HL-60 (cell line): ENCODE measurements around the gene TSPAN15.
A peak's percentile ranks its signal among the peaks of the same experiment; 100 is the strongest.

Experiments used
- DNase-seq, 2 experiments: peaks; one replicate each; pipeline ENCODE4 v3.0.0-alpha.2; 2010 to 2020; ENCODE audit warnings: low read depth in 1 of 2, low spot score in 1 of 2
- H3K27ac ChIP-seq: fragments of 250-450 bp; sonication (Bioruptor Pico); replicated peaks from 2 replicates; pipeline ENCODE4 v1.5.1; 2020; ENCODE audit warnings: mild to moderate bottlenecking, moderate library complexity
- H3K27me3 ChIP-seq: fragments of 250-450 bp; sonication (Bioruptor Pico); 2 replicates; pipeline ENCODE4 v1.5.1; 2021; ENCODE audit warnings: mild to moderate bottlenecking, moderate library complexity; ENCODE audit not compliant: insufficient read depth, poor library complexity, severe bottlenecking
- H3K4me3 ChIP-seq: replicated peaks from 2 replicates; pipeline ENCODE4 v1.5.1; 2011; ENCODE audit warnings: mild to moderate bottlenecking, control low read depth, low read length; ENCODE audit not compliant: insufficient read depth
- GABPA ChIP-seq: IDR thresholded peaks from 2 replicates; pipeline ENCODE4 v1.6.1; 2012; ENCODE audit warnings: low read depth
- POLR2AphosphoS5 ChIP-seq: IDR thresholded peaks from 2 replicates; pipeline ENCODE4 v1.6.1; 2012; ENCODE audit warnings: low read depth
- REST ChIP-seq: IDR thresholded peaks from 2 replicates; pipeline ENCODE4 v1.6.1; 2012; ENCODE audit warnings: low read depth; ENCODE audit not compliant: insufficient replicate concordance
- SPI1 ChIP-seq: IDR thresholded peaks from 2 replicates; pipeline ENCODE4 v1.6.1; 2012; ENCODE audit warnings: low read depth, mild to moderate bottlenecking, borderline replicate concordance
- TF ChIP-seq, protein P1 (sequence below): IDR thresholded peaks from one replicate; pipeline ENCODE4 v1.5.1; 2011; ENCODE audit warnings: low read length, control low read depth, inconsistent platforms; ENCODE audit not compliant: insufficient read depth

TSPAN15 gene

DNA sequence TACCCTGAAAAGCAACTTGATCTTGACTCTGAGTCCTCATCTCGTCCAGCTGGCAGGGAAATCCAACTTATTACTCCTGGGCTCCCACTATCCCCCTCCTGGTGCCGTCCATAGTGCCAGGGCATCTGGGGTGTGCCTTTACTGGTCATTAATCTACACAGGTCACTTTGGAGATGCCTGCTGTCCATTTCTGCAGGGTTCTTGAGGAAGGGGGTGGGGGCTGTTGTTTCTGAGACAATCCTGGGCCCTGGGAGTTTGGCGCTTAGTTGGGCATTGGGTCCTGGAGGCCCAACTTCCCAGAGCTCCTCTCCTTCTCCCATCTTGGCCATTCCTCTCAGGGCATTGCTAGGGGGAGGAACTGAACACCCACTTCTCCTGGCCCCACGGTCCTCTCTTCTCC, 28.6 kb upstream of the TSPAN15 start:
- DNase-seq, result no peak
- Histone ChIP-seq H3K4me3 (no peak overlapping the region), H3K27me3 (no peaks in the 10 kb centered on the region), H3K27ac (no peak overlapping the region)
- no peak for TF ChIP-seq REST
- no peak for TF ChIP-seq POLR2AphosphoS5
- no peak for TF ChIP-seq SPI1
- TF ChIP-seq GABPA, result no peak
- TF ChIP-seq, protein P1, sequence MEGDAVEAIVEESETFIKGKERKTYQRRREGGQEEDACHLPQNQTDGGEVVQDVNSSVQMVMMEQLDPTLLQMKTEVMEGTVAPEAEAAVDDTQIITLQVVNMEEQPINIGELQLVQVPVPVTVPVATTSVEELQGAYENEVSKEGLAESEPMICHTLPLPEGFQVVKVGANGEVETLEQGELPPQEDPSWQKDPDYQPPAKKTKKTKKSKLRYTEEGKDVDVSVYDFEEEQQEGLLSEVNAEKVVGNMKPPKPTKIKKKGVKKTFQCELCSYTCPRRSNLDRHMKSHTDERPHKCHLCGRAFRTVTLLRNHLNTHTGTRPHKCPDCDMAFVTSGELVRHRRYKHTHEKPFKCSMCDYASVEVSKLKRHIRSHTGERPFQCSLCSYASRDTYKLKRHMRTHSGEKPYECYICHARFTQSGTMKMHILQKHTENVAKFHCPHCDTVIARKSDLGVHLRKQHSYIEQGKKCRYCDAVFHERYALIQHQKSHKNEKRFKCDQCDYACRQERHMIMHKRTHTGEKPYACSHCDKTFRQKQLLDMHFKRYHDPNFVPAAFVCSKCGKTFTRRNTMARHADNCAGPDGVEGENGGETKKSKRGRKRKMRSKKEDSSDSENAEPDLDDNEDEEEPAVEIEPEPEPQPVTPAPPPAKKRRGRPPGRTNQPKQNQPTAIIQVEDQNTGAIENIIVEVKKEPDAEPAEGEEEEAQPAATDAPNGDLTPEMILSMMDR, result no peak

GRCh38 chr10:69425041-69425440, 26.2 kb upstream of the TSPAN15 start:
- H3K27me3 ChIP-seq, result no peaks in the 10 kb centered on the region
- H3K4me3 ChIP-seq, result no peak overlapping the region
- H3K27ac ChIP-seq, result no peak overlapping the region
- no peak for TF ChIP-seq POLR2AphosphoS5
- TF ChIP-seq GABPA, result no peak
- TF ChIP-seq REST, result no peak
- no peak for TF ChIP-seq SPI1
- TF ChIP-seq, protein P1, result no peak
- DNase-seq, result no peak

GRCh38 chr10:69425511-69426298, 25.6 kb upstream of the TSPAN15 start:
- Histone ChIP-seq H3K27me3 (no peaks in the 10 kb centered on the region), H3K27ac (no peak overlapping the region), H3K4me3 (no peak overlapping the region)
- peak in 1 of 2 experiments; percentile 55 for DNase-seq
- TF ChIP-seq, protein P1, result no peak
- TF ChIP-seq GABPA, result no peak
- no peak for TF ChIP-seq POLR2AphosphoS5
- no peak for TF ChIP-seq REST
- TF ChIP-seq SPI1, result no peak
